ENCODE results near the gene MYLK4.

DNA sequence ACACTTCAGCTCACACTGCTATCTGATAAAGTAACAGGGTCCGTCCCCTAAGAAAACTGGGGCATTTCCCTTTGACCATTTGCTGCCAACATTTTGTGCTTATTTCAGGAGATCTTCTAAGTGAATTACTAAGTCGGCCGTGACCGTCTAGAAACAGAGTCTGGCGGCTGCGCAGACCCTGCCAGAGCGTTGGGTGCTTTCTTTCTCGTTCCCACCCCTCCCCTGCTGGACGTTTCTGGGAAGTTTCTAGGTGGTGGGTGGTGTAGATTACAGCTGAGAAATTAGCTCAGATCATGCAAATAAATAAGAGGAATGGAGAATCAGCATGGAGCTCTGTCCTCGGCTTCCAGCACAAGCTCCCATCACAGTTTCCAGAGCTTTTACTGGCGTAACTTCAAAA lies 128.1 kb downstream of the MYLK4 start:
- TF ChIP-seq POLR2AphosphoS5 (IDR thresholded peaks at IDR 0.05; ENCODE audit: borderline replicate concordance, low read depth, low read length) (no peak), EZH2 (IDR thresholded peaks at IDR 0.05) (no peak), FOXP2 (optimal IDR thresholded peaks at IDR 0.05; ENCODE audit: control extremely low read depth, extremely low read length, insufficient read depth) (no peak)

All from SK-N-MC (cell line).